Measurements from ENCODE around the gene DTX4.

Gene DTX4

DNA sequence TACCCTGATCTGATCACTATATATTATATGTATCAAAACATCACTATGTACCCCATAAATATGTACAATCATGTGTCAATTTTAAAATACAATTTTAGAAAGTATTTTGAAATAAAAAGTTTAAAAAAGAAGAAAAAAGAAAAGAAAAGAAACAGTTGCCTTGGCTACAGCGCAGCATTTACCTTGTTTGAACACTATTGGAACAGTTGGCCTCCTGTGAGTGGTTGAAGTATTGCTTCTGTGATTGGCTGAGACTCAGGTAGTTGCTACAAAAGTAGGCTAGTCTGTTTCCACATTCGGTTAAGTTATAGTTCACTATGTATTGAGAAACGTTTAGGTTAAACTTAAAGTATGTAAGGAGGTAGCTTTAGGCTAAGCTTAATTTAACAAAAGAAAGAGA, 7.9 kb upstream of the DTX4 start:
- no peaks in the 10 kb centered on the region for H3K36me3 Mint-ChIP-seq (ENCODE audit: low read depth)
- no peaks in the 10 kb centered on the region for H3K9me3 Mint-ChIP-seq
- H3K4me1 Mint-ChIP-seq = no peaks in the 10 kb centered on the region
- TF ChIP-seq, protein P1, sequence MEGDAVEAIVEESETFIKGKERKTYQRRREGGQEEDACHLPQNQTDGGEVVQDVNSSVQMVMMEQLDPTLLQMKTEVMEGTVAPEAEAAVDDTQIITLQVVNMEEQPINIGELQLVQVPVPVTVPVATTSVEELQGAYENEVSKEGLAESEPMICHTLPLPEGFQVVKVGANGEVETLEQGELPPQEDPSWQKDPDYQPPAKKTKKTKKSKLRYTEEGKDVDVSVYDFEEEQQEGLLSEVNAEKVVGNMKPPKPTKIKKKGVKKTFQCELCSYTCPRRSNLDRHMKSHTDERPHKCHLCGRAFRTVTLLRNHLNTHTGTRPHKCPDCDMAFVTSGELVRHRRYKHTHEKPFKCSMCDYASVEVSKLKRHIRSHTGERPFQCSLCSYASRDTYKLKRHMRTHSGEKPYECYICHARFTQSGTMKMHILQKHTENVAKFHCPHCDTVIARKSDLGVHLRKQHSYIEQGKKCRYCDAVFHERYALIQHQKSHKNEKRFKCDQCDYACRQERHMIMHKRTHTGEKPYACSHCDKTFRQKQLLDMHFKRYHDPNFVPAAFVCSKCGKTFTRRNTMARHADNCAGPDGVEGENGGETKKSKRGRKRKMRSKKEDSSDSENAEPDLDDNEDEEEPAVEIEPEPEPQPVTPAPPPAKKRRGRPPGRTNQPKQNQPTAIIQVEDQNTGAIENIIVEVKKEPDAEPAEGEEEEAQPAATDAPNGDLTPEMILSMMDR (IDR thresholded peaks at IDR 0.05; ENCODE audit: unreplicated experiment in 3 of 3) = no peak
- H3K4me3 Mint-ChIP-seq = no peak overlapping the region
- H3K27ac Mint-ChIP-seq = no peak overlapping the region
- peaks cover 18% of the 10 kb centered on the region for H3K27me3 Mint-ChIP-seq (ENCODE audit: low read depth)

DNA sequence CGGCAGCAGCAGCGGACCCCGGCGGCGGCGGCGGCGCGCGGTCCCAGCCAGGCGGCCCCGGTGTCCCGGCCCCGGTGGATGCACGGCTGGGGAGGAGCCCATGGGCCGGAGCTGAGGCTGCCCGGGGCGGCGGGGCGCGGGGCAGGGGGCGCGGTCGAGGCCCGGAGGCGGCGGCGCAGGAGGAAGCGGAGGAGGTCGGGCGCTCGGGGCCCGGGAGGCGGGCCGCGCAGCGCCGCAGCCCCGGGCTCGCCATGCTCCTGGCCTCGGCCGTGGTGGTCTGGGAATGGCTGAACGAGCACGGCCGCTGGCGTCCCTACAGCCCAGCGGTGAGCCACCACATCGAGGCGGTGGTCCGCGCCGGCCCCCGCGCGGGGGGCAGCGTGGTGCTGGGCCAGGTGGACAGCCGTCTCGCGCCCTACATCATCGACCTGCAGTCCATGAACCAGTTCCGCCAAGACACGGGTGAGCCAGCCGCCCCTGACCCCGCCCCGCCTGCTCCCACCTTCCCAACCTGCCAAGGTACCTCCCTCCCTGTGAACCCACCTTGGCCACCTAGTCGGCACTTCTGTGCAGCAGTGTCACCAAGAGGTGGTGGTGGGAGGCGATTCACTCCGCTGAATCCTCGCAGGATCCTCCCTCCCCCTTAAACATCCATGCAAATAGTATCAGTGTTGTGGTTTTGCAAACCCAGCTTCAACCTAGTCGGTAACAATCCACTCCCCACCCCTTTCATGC, 580 bp downstream of the DTX4 start:
- TF ChIP-seq, protein P1 (IDR thresholded peaks at IDR 0.05; ENCODE audit: unreplicated experiment in 3 of 3) = no peak

DNA sequence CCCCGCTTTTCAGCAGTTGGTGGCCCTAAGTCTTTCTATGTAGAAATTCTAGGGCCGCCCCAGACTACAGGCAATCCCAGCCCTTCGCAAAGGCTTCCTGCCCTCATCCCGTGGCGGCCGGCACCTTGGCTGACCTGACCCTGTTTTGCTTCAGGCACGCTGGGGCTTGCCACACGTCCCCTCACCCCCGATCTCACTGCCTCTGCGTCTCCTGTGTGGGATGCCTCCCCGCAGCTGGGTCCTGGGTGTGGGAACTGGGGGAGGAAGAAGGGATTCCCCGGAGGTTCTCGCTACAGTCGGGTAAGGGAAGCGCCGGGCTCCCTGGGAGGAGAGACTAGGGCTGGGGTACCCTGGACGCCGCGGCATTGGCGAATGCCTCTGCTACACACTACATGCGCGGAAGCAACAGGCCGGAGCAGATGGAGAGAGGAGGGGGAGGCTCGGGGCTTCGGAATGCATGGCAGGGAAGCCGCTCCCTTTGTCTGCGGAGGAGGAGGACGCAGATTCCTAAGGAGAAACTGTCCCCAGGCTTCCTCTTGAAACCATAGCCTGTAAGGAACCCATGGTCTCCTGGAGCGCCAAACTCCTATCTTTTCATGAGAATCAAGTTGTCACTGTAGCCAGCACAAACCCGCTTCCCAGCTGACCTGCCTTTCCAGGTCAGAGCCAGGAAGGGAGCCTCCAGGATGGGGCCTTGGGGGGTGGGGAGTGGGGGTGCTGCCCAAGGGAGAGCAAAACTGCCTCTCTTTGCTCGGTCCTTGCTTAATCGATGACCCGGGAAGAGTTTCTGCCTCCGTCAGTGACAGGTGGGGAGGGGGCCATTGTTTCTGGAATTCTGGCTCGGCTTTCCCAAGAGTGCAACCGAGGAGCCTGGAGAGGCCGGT, 1.4 kb downstream of the DTX4 start:
- TF ChIP-seq, protein P1 (IDR thresholded peaks at IDR 0.05; ENCODE audit: unreplicated experiment in 3 of 3) = no peak
- H3K9me3 Mint-ChIP-seq = no peaks in the 10 kb centered on the region
- peaks cover 14% of the 10 kb centered on the region for H3K36me3 Mint-ChIP-seq (ENCODE audit: low read depth)
- no peaks in the 10 kb centered on the region for H3K27me3 Mint-ChIP-seq (ENCODE audit: low read depth)
- peaks cover 35% of the 10 kb centered on the region for H3K4me1 Mint-ChIP-seq
- H3K4me3 Mint-ChIP-seq = peak overlapping the region; percentile 93 to 98 (median 96)
- peak overlapping the region; percentile 71 to 96 (median 92) for H3K27ac Mint-ChIP-seq

More for the DNA sequence above, 580 bp downstream of the DTX4 start:
- no peaks in the 10 kb centered on the region for H3K9me3 Mint-ChIP-seq
- peaks cover 27% of the 10 kb centered on the region for H3K4me1 Mint-ChIP-seq
- H3K27ac Mint-ChIP-seq = peak overlapping the region; percentile 71 to 96 (median 92)
- no peaks in the 10 kb centered on the region for H3K27me3 Mint-ChIP-seq (ENCODE audit: low read depth)
- peaks cover 7% of the 10 kb centered on the region for H3K36me3 Mint-ChIP-seq (ENCODE audit: low read depth)
- peak overlapping the region; percentile 93 to 98 (median 96) for H3K4me3 Mint-ChIP-seq

DNA sequence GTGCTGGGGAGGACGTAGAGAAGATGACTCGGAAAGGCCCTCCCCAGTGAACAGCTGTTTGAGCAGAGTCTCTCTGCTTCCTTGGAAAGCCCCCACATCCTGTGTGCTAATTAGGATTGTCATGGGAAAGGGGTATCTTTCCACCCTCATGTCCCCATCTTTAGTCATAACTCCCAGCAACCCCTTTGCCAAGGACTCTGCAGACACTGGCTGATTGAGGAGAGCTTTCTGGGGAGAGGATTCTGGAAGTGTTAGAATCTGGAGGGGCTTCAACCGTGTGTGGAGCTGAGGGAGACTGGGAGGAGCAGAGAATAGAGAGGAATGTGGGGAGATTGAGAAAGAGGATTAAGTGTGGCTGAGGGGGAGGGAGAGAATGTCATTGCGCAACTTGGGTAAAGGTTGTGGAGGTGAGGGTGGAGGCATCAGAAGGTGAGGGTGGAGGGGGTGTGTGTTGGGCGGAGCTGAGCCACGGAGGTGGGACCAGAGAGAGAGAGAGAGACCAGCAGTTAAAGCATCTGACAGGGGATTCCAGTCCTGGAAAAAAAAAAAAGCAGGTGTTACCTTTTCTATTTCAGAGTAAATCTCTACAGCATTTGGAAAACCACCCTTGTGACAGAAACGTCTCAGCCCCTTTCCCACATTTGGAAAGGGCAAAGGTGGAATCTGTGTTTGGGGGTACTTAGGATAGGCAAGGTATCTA, 2.2 kb downstream of the DTX4 start:
- Mint-ChIP-seq H3K4me1 (peaks cover 41% of the 10 kb centered on the region), H3K27ac (peak overlapping the region; percentile 71 to 96 (median 92)), H3K36me3 (ENCODE audit: low read depth) (peaks cover 20% of the 10 kb centered on the region), H3K4me3 (peak overlapping the region; percentile 93 to 98 (median 96)), H3K27me3 (ENCODE audit: low read depth) (no peaks in the 10 kb centered on the region), H3K9me3 (no peaks in the 10 kb centered on the region)
- TF ChIP-seq, protein P1 (IDR thresholded peaks at IDR 0.05; ENCODE audit: unreplicated experiment in 3 of 3) = no peak

DNA sequence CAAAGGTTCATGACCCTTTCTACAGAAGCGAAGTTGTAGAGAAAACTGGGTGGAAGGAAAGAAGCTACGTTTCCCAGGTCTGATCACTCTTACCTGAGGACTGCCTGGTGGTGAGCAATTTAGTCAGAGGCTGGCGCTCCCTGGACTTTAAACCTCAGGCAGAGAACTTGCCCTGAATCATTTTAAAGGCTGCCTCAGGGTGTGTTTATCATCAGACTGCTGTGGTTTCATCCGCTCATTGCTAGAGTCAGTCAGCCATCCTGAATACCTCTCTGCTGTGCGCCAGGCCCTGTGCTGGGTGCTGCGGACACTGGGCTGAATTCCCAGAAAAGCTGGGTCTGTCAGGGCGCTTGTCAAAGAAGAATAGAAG, 2.7 kb downstream of the DTX4 start:
- H3K4me3 Mint-ChIP-seq = peak overlapping the region; percentile 93 to 98 (median 96)
- no peaks in the 10 kb centered on the region for H3K27me3 Mint-ChIP-seq (ENCODE audit: low read depth)
- H3K36me3 Mint-ChIP-seq (ENCODE audit: low read depth) = peaks cover 24% of the 10 kb centered on the region
- H3K4me1 Mint-ChIP-seq = peaks cover 41% of the 10 kb centered on the region
- peak overlapping the region; percentile 71 to 96 (median 83) for H3K27ac Mint-ChIP-seq
- TF ChIP-seq, protein P1 (IDR thresholded peaks at IDR 0.05; ENCODE audit: unreplicated experiment in 3 of 3) = no peak
- no peaks in the 10 kb centered on the region for H3K9me3 Mint-ChIP-seq
